Measurements from ENCODE around the gene AADACL2. TPM values are rescaled to one million over a fixed set of nuclear protein-coding genes. Genes with fewer than 3 reads are reported as not detected.

Gene AADACL2
- total RNA-seq, 1 experiment from 2014 or later = not detected

- CTCF ChIA-PET = no interaction called here
- intact Hi-C loops (cut with micrococcal nuclease; ENCODE audit: unreplicated experiment) = no loop called here
- peaks cover 33% of the 10 kb centered on the region for H3K4me1 Mint-ChIP-seq (ENCODE audit: low read depth, unreplicated experiment)
- H3K4me3 Mint-ChIP-seq (ENCODE audit: low read depth, unreplicated experiment) = no peak overlapping the region
- no peaks in the 10 kb centered on the region for H3K36me3 Mint-ChIP-seq (ENCODE audit: insufficient read depth, unreplicated experiment)
- no peak overlapping the region for H3K27ac Mint-ChIP-seq (ENCODE audit: unreplicated experiment)
- H3K27me3 Mint-ChIP-seq (ENCODE audit: unreplicated experiment) = no peaks in the 10 kb centered on the region
- BruUV-seq (replicated peaks) = no TSS peak
- no peak for DNase-seq
- TF ChIP-seq CTCF (IDR thresholded peaks at IDR 0.05; ENCODE audit: unreplicated experiment) = no peak
- H3K9me3 Mint-ChIP-seq (ENCODE audit: low read depth, unreplicated experiment) = no peaks in the 10 kb centered on the region
These were observed 62.5 kb downstream of the AADACL2 start for GRCh38 chr3:151796105-151796680.

DNA sequence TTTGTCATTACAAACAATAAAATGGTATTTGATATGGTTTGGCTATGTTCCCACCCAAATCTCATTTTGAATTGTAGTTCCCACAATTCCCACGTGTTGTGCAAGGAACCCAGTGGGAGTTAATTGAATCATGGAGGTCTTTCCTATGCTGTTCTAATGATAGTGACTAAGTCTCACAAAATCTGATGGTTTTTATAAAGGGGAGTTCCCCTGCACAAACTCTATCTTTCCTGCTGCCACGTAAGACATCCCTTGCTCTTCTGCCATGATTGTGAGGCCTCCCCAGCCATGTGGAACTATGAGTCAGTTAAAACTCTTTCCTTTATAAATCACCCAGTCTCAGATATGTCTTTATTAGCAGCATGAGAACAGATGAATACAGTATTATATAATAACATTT, 64.7 kb downstream of the AADACL2 start:
- Mint-ChIP-seq H3K4me3 (ENCODE audit: low read depth, unreplicated experiment) (no peak overlapping the region), H3K4me1 (ENCODE audit: low read depth, unreplicated experiment) (peaks cover 31% of the 10 kb centered on the region), H3K27me3 (ENCODE audit: unreplicated experiment) (no peaks in the 10 kb centered on the region), H3K27ac (ENCODE audit: unreplicated experiment) (no peak overlapping the region), H3K9me3 (ENCODE audit: low read depth, unreplicated experiment) (no peaks in the 10 kb centered on the region), H3K36me3 (ENCODE audit: insufficient read depth, unreplicated experiment) (no peaks in the 10 kb centered on the region)
- intact Hi-C loops (cut with micrococcal nuclease; ENCODE audit: unreplicated experiment) = no loop called here
- no peak for DNase-seq
- TF ChIP-seq CTCF (IDR thresholded peaks at IDR 0.05; ENCODE audit: unreplicated experiment) = no peak
- BruUV-seq (replicated peaks) = no TSS peak
- CTCF ChIA-PET = no interaction called here

- BruUV-seq (replicated peaks) = no TSS peak
- intact Hi-C loops (cut with micrococcal nuclease; ENCODE audit: unreplicated experiment) = no loop called here
- no peak for TF ChIP-seq CTCF (IDR thresholded peaks at IDR 0.05; ENCODE audit: unreplicated experiment)
- Mint-ChIP-seq H3K36me3 (ENCODE audit: insufficient read depth, unreplicated experiment) (no peaks in the 10 kb centered on the region), H3K27ac (ENCODE audit: unreplicated experiment) (no peak overlapping the region), H3K9me3 (ENCODE audit: low read depth, unreplicated experiment) (no peaks in the 10 kb centered on the region), H3K27me3 (ENCODE audit: unreplicated experiment) (no peaks in the 10 kb centered on the region), H3K4me3 (ENCODE audit: low read depth, unreplicated experiment) (no peak overlapping the region), H3K4me1 (ENCODE audit: low read depth, unreplicated experiment) (peaks cover 16% of the 10 kb centered on the region)
- no peak for DNase-seq
- CTCF ChIA-PET = interaction anchor here (0.9 to 1.8 kb wide), 4 partner anchors 10 to 30 kb away, joined by 3 to 7 read pairs (median 4); no protein-coding TSS in a partner anchor
These were observed 66.7 kb downstream of the AADACL2 start for GRCh38 chr3:151800431-151800830.

- Mint-ChIP-seq H3K36me3 (ENCODE audit: insufficient read depth, unreplicated experiment) (no peaks in the 10 kb centered on the region), H3K27ac (ENCODE audit: unreplicated experiment) (no peak overlapping the region), H3K4me1 (ENCODE audit: low read depth, unreplicated experiment) (peaks cover 19% of the 10 kb centered on the region), H3K27me3 (ENCODE audit: unreplicated experiment) (no peaks in the 10 kb centered on the region), H3K9me3 (ENCODE audit: low read depth, unreplicated experiment) (peaks cover 12% of the 10 kb centered on the region), H3K4me3 (ENCODE audit: low read depth, unreplicated experiment) (no peak overlapping the region)
- CTCF ChIA-PET = no interaction called here
- no peak for DNase-seq
- no peak for TF ChIP-seq CTCF (IDR thresholded peaks at IDR 0.05; ENCODE audit: unreplicated experiment)
- intact Hi-C loops (cut with micrococcal nuclease; ENCODE audit: unreplicated experiment) = no loop called here
- BruUV-seq (replicated peaks) = no TSS peak
These were observed 70.5 kb downstream of the AADACL2 start for GRCh38 chr3:151804267-151804666.
